Measurements from ENCODE around the gene DHH. TPM values are rescaled to one million over a fixed set of nuclear protein-coding genes. Genes with fewer than 3 reads are reported as not detected.

Gene DHH
- total RNA-seq, 2 experiments from 2014 or later = 0.14 TPM; not detected in 1

DNA sequence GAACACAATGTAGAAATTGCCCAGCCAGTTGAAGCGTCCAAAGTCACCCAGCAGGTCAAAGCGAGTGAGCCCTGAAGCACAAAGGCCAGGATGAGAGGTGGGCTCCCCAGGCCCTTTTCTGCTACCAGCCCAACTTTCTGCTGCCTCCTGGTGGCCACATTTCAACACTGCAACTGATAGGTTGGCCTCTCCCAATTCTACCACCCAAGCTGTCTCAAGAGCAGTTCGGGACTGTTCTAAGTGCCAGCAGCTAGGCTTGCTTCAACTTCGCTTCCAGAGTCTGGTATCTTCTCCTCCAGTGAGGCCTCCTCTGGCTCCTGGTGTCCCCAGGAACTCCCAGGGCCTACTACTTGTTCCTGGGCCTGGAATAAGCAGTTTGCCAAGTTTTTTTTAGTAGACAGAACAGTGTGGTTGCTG, 3.4 kb upstream of the DHH start:
- TF ChIP-seq CTCF (IDR thresholded peaks at IDR 0.05) = peak; percentile 87
- peaks cover 8% of the 10 kb centered on the region for H3K36me3 Mint-ChIP-seq (ENCODE audit: low read depth)
- H3K4me3 Mint-ChIP-seq = no peak overlapping the region
- no peaks in the 10 kb centered on the region for H3K9me3 Mint-ChIP-seq
- no peak overlapping the region for H3K27ac Mint-ChIP-seq
- CTCF ChIA-PET = interaction anchor here (0.7 to 10.5 kb wide), 26 partner anchors 11 to 383 kb away, joined by 3 to 220 read pairs (median 6); partner anchors contain the start of genes ARF3, LMBR1L, RHEBL1 and TUBA1B
- H3K27me3 Mint-ChIP-seq = peaks cover 21% of the 10 kb centered on the region
- peaks cover 7% of the 10 kb centered on the region for H3K4me1 Mint-ChIP-seq (ENCODE audit: low read depth)
- ATAC-seq = peak; percentile 87
- peak; percentile 81 for DNase-seq
- POLR2A ChIA-PET = interaction anchor here (0.7 to 5.1 kb wide), 4 partner anchors 10 to 52 kb away, joined by 3 to 25 read pairs (median 6); partner anchors contain the start of gene TUBA1B
- intact Hi-C loops (cut with micrococcal nuclease) = loop anchor here (10.0 kb wide), 1 partner anchor 137 kb away; no protein-coding TSS in a partner anchor

- no peak for TF ChIP-seq CTCF (IDR thresholded peaks at IDR 0.05)
- POLR2A ChIA-PET = interaction anchor here (0.5 to 5.1 kb wide), 4 partner anchors 9 to 434 kb away, joined by 3 to 25 read pairs (median 6); partner anchors contain the start of gene TUBA1B
- Mint-ChIP-seq H3K36me3 (ENCODE audit: low read depth) (peaks cover 8% of the 10 kb centered on the region), H3K4me3 (no peak overlapping the region), H3K27ac (no peak overlapping the region), H3K27me3 (peaks cover 26% of the 10 kb centered on the region), H3K9me3 (no peaks in the 10 kb centered on the region), H3K4me1 (ENCODE audit: low read depth) (peaks cover 10% of the 10 kb centered on the region)
- CTCF ChIA-PET = interaction anchor here (1.4 to 10.5 kb wide), 13 partner anchors 11 to 255 kb away, joined by 3 to 220 read pairs (median 9); partner anchors contain the start of genes LMBR1L and RHEBL1
- ATAC-seq (no peak), DNase-seq (no peak)
- intact Hi-C loops (cut with micrococcal nuclease) = loop anchor here (2.0 to 10.0 kb wide), 2 partner anchors 33 to 137 kb away; no protein-coding TSS in a partner anchor
These were observed 2.8 kb upstream of the DHH start for GRCh38 chr12:49097381-49097780.

GRCh38 chr12:49094975-49095365, 369 bp upstream of the DHH start:
- Mint-ChIP-seq H3K4me3 (no peak overlapping the region), H3K27ac (no peak overlapping the region), H3K27me3 (peaks cover 47% of the 10 kb centered on the region), H3K36me3 (ENCODE audit: low read depth) (peaks cover 6% of the 10 kb centered on the region), H3K4me1 (ENCODE audit: low read depth) (peaks cover 31% of the 10 kb centered on the region), H3K9me3 (no peaks in the 10 kb centered on the region)
- ChIA-PET CTCF (interaction anchor here (0.8 to 10.5 kb wide), 10 partner anchors 9 to 100 kb away, joined by 3 to 220 read pairs (median 7); partner anchors contain the start of gene RHEBL1), POLR2A (interaction anchor here (0.6 to 4.6 kb wide), 5 partner anchors 10 to 36 kb away, joined by 3 to 34 read pairs (median 9); partner anchors contain the start of gene TUBA1B)
- no peak for TF ChIP-seq CTCF (IDR thresholded peaks at IDR 0.05)
- no peak for ATAC-seq
- no peak for DNase-seq
- intact Hi-C loops (cut with micrococcal nuclease) = loop anchor here (5.0 to 10.0 kb wide), 2 partner anchors 98 to 140 kb away; partner anchors contain the start of gene DDN

DNA sequence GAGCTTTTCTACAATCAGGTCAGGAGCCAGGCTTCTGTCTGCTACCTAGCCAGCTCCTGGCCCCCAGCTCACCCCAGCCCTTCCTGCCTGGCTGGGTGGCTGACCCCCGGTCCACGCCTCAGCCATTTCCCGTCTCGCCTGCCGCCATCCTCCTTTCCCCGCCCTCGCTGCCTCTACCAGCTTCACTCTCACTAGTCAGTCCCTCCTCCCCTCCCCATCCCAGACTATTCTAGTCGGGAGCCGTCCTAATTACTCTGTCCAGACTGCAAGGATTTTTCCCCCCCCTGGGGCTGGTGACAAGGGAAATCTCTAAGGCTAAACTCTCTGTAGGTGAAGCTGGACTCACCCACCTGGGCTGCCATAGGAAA, 825 bp downstream of the DHH start:
- Mint-ChIP-seq H3K27ac (no peak overlapping the region), H3K4me1 (ENCODE audit: low read depth) (peaks cover 35% of the 10 kb centered on the region), H3K27me3 (peaks cover 56% of the 10 kb centered on the region), H3K4me3 (no peak overlapping the region), H3K9me3 (no peaks in the 10 kb centered on the region), H3K36me3 (ENCODE audit: low read depth) (peaks cover 5% of the 10 kb centered on the region)
- DNase-seq (no peak), ATAC-seq (no peak)
- CTCF ChIA-PET = interaction anchor here (0.9 to 10.5 kb wide), 13 partner anchors 9 to 114 kb away, joined by 3 to 220 read pairs (median 7); partner anchors contain the start of gene RHEBL1
- intact Hi-C loops (cut with micrococcal nuclease) = loop anchor here (5.0 to 10.0 kb wide), 2 partner anchors 96 to 141 kb away; partner anchors contain the start of gene DDN
- POLR2A ChIA-PET = interaction anchor here (0.6 to 4.6 kb wide), 8 partner anchors 16 to 130 kb away, joined by 3 to 34 read pairs (median 3); partner anchors contain the start of genes KMT2D, RHEBL1 and TUBA1B
- no peak for TF ChIP-seq CTCF (IDR thresholded peaks at IDR 0.05)

Measured in activated CD8-positive, alpha-beta T cell treated with anti-CD3 and anti-CD28 coated beads for 36 hours (primary cell).